H1 (cell line): ENCODE measurements around the gene TUBGCP6. TPM values are rescaled to one million over a fixed set of nuclear protein-coding genes. Genes with fewer than 3 reads are reported as not detected.

Experiments used
- CTCF ChIA-PET: fragments of 300-600 bp; sonication (Branson Sonifier 250); formaldehyde crosslinking; loops from one replicate; lab custom pipeline; 2021; ENCODE audit not compliant: partially characterized antibody; lab: Charles Lee
- POLR2A ChIA-PET: fragments of 300-600 bp; sonication (Branson Sonifier 250); formaldehyde crosslinking; loops from one replicate; lab custom pipeline; 2021; ENCODE audit warnings: inconsistent platforms; ENCODE audit not compliant: partially characterized antibody; lab: Charles Lee
- DNase-seq, 2 experiments: peaks; one replicate each; pipeline versions ENCODE4 v3.0.0 to v3.0.0-alpha.2; 2010 to 2022; ENCODE audit warnings: low spot score in 2 of 2, low read depth in 1 of 2, mixed read lengths in 1 of 2
- FAIRE-seq: peaks from 2 replicates; lab custom pipeline; 2011; peaks lifted over from hg19 to GRCh38; lab: Jason Lieb, UNC
- H2AFZ ChIP-seq: 2 replicates; pipeline ENCODE4 v1.8.1; 2012; ENCODE audit warnings: low read length, inconsistent platforms
- H2AK5ac ChIP-seq: 2 replicates; pipeline ENCODE4 v1.6.1; 2013; ENCODE audit warnings: low read depth, low read length
- H2BK120ac ChIP-seq: replicated peaks from 2 replicates; pipeline ENCODE3; 2013; ENCODE audit warnings: low read depth, low read length, inconsistent platforms
- H2BK12ac ChIP-seq: 2 replicates; pipeline ENCODE4 v1.6.1; 2013; ENCODE audit warnings: low read depth, low read length
- H2BK15ac ChIP-seq: 2 replicates; pipeline ENCODE4 v1.6.1; 2013; ENCODE audit warnings: low read length
- H2BK20ac ChIP-seq: 2 replicates; pipeline ENCODE4 v1.6.1; 2013; ENCODE audit warnings: low read length
- H2BK5ac ChIP-seq: 2 replicates; pipeline ENCODE4 v1.6.1; 2013; ENCODE audit warnings: low read depth, low read length
- H3K14ac ChIP-seq: 2 replicates; pipeline ENCODE4 v1.6.1; 2013; ENCODE audit warnings: inconsistent platforms; ENCODE audit not compliant: insufficient read length
- H3K18ac ChIP-seq: 2 replicates; pipeline ENCODE4 v1.6.1; 2013; ENCODE audit warnings: low read length; ENCODE audit errors: extremely low read depth
- H3K23ac ChIP-seq: 2 replicates; pipeline ENCODE4 v1.6.1; 2013; ENCODE audit warnings: inconsistent platforms; ENCODE audit not compliant: insufficient read length
- H3K23me2 ChIP-seq: 2 replicates; pipeline ENCODE4 v1.6.1; 2013; ENCODE audit warnings: low read depth, low read length
- H3K27ac ChIP-seq: 2 replicates; pipeline ENCODE4 v1.6.1; 2011; ENCODE audit warnings: low read depth, low read length, inconsistent platforms
- H3K27me3 ChIP-seq, 4 experiments: replicated peaks in 1 of 4; 1 replicate in 1 of 4; 2 replicates in 3 of 4; pipeline versions ENCODE4 v1.6.1 to v1.8.1; 2011 to 2013; ENCODE audit warnings: low read length in 3 of 4, mild to moderate bottlenecking in 3 of 4, inconsistent platforms in 2 of 4, mixed read lengths in 2 of 4, moderate library complexity in 1 of 4; ENCODE audit not compliant: control insufficient read depth in 3 of 4, insufficient read depth in 3 of 4; ENCODE audit errors: extremely low read depth in 1 of 4
- H3K36me3 ChIP-seq, 4 experiments: 2 replicates each; pipeline versions ENCODE4 v1.6.1 to v1.8.1; 2011 to 2013; ENCODE audit warnings: mild to moderate bottlenecking in 4 of 4, low read length in 3 of 4, moderate library complexity in 2 of 4, control low read depth in 1 of 4, inconsistent platforms in 1 of 4; ENCODE audit not compliant: insufficient read depth in 4 of 4, control insufficient read depth in 2 of 4
- H3K4ac ChIP-seq: replicated peaks from 2 replicates; pipeline ENCODE3; 2013; ENCODE audit warnings: low read length, low read depth, mixed read lengths, inconsistent platforms; ENCODE audit not compliant: insufficient read length
- H3K4me1 ChIP-seq, 4 experiments: replicated peaks in 1 of 4; 1 replicate in 1 of 4; 2 replicates in 3 of 4; pipeline versions ENCODE4 v1.6.1 to v1.8.1; 2011 to 2013; ENCODE audit warnings: low read length in 3 of 4, inconsistent platforms in 2 of 4, mixed read lengths in 1 of 4; ENCODE audit not compliant: insufficient read depth in 4 of 4, control insufficient read depth in 3 of 4
- H3K4me2 ChIP-seq, 2 experiments: 2 replicates each; pipeline versions ENCODE4 v1.6.1 to v1.8.1; 2011 to 2013; ENCODE audit warnings: low read depth in 2 of 2, low read length in 2 of 2, control low read depth in 1 of 2, inconsistent platforms in 1 of 2, mild to moderate bottlenecking in 1 of 2; ENCODE audit not compliant: insufficient read depth in 1 of 2
- H3K4me3 ChIP-seq, 4 experiments: fragments of 200-600, 300-600 bp in 1 of 4; sonication (generic), shearing (Covaris generic), sonication (Bioruptor Twin) in 1 of 4; 2 replicates each; pipeline versions ENCODE4 v1.5.1 to v1.8.1; 2011 to 2016; ENCODE audit warnings: low read length in 4 of 4, low read depth in 3 of 4, control low read depth in 2 of 4, inconsistent platforms in 2 of 4, mild to moderate bottlenecking in 2 of 4, mixed read lengths in 1 of 4, moderate library complexity in 1 of 4; ENCODE audit not compliant: insufficient read depth in 2 of 4; ENCODE audit errors: extremely low read depth in 1 of 4
- H3K56ac ChIP-seq: replicated peaks from 2 replicates; pipeline ENCODE3; 2013; ENCODE audit warnings: low read depth, mild to moderate bottlenecking, mixed read lengths, low read length, inconsistent platforms; ENCODE audit not compliant: insufficient read length
- H3K79me1 ChIP-seq: 2 replicates; pipeline ENCODE4 v1.6.1; 2013; ENCODE audit warnings: low read depth, low read length, control low read depth
- H3K79me2 ChIP-seq, 2 experiments: 2 replicates each; pipeline versions ENCODE4 v1.6.1 to v1.8.1; 2012 to 2013; ENCODE audit warnings: low read length in 2 of 2, mild to moderate bottlenecking in 2 of 2, inconsistent platforms in 1 of 2; ENCODE audit not compliant: insufficient read depth in 2 of 2, control insufficient read depth in 1 of 2
- H3K9ac ChIP-seq, 4 experiments: replicated peaks in 1 of 4; 1 replicate in 1 of 4; 2 replicates in 3 of 4; pipeline versions ENCODE4 v1.6.1 to v1.8.1; 2011 to 2013; ENCODE audit warnings: low read depth in 3 of 4, low read length in 3 of 4, control low read depth in 2 of 4, mild to moderate bottlenecking in 2 of 4, moderate library complexity in 2 of 4, inconsistent platforms in 1 of 4; ENCODE audit errors: extremely low read depth in 1 of 4
- H3K9me3 ChIP-seq, 2 experiments: 2 replicates each; pipeline versions ENCODE4 v1.6.1 to v1.8.1; 2012 to 2013; ENCODE audit warnings: mild to moderate bottlenecking in 2 of 2, moderate library complexity in 2 of 2, control low read depth in 1 of 2, inconsistent platforms in 1 of 2, low read depth in 1 of 2, low read length in 1 of 2, mixed read lengths in 1 of 2; ENCODE audit not compliant: insufficient read depth in 2 of 2
- H4K20me1 ChIP-seq, 2 experiments: replicated peaks in 1 of 2; 2 replicates each; pipeline versions ENCODE3 to v1.8.1; 2011 to 2013; ENCODE audit warnings: inconsistent platforms in 2 of 2, low read length in 2 of 2, mild to moderate bottlenecking in 1 of 2; ENCODE audit not compliant: insufficient read depth in 2 of 2, control insufficient read depth in 1 of 2
- H4K5ac ChIP-seq: 2 replicates; pipeline ENCODE4 v1.6.1; 2013; ENCODE audit warnings: low read length, low read depth, mixed read lengths, inconsistent platforms; ENCODE audit not compliant: insufficient read length
- H4K8ac ChIP-seq: 2 replicates; pipeline ENCODE4 v1.8.0; 2013; ENCODE audit warnings: mild to moderate bottlenecking, moderate library complexity, low read length, inconsistent platforms; ENCODE audit not compliant: insufficient read depth; ENCODE audit errors: extremely low read depth
- H4K91ac ChIP-seq: replicated peaks from 2 replicates; pipeline ENCODE3; 2013; ENCODE audit warnings: low read length, mixed read lengths, inconsistent platforms; ENCODE audit not compliant: insufficient read length
- CTBP2 ChIP-seq: IDR thresholded peaks from 2 replicates; pipeline ENCODE4 v1.7.0; 2011; ENCODE audit warnings: borderline replicate concordance, mild to moderate bottlenecking, moderate library complexity, mixed read lengths, low read length; ENCODE audit not compliant: insufficient read depth, insufficient read length
- PHF8 ChIP-seq: fragments of 200-600 bp; sonication (generic); conservative IDR thresholded peaks from 2 replicates; pipeline ENCODE4 v1.7.1; 2012; ENCODE audit warnings: low read depth, mild to moderate bottlenecking, inconsistent platforms, low read length, moderate library complexity
- POLR2A ChIP-seq, 2 experiments: IDR thresholded peaks; 1 replicate in 1 of 2; 2 replicates in 1 of 2; pipeline ENCODE4 v1.6.1; 2011; ENCODE audit warnings: low read depth in 2 of 2, low read length in 2 of 2, mild to moderate bottlenecking in 2 of 2; ENCODE audit errors: control extremely low read depth in 1 of 2
- WGBS, 2 experiments: shearing (Covaris generic) in 1 of 2; methylation state at CpG; one replicate each; pipeline versions ENCODE4 v1.1.6 to v1.1.7; 2013 to 2015; ENCODE audit warnings: low lambda C conversion rate in 2 of 2, mixed read lengths in 2 of 2, inconsistent platforms in 1 of 2, low coverage in 1 of 2, missing lambda C conversion rate in 1 of 2; ENCODE audit not compliant: insufficient replicate concordance in 2 of 2, insufficient coverage in 1 of 2, insufficient read length in 1 of 2; ENCODE audit errors: extremely low coverage in 1 of 2, missing lambda C conversion rate in 1 of 2; 5-methylcytosine and 5-hydroxymethylcytosine counted together
- polyA plus RNA-seq, 7 experiments: library from polyadenylated mRNA; depleted of rRNA in 3 of 7; stranded (reverse) in 5 of 7; unstranded in 2 of 7; fragments of >200 nt in 5 of 7; fragments of 200-250 nt in 2 of 7; gene quantifications; 1 replicate in 5 of 7; 2 replicates in 1 of 7; 4 replicates in 1 of 7; pipeline versions ENCODE4 v1.2.1 to v1.2.3, GENCODE V29; 2011 to 2013; ENCODE audit warnings: missing spikeins in 2 of 7, mixed read lengths in 2 of 7
- total RNA-seq: library from RNA; stranded (reverse); fragmentation: NEBNext Ultra II Directional; extraction: Animal tissue kit (Norgen Biotek cat#: 25700); gene quantifications from 2 replicates; pipeline ENCODE4 v1.2.1, GENCODE V29; 2021

The TUBGCP6 gene
- total and polyA plus RNA-seq, 2 of the 8 experiments (the other 6 are each of a cell fraction or from before 2014, with no cell fraction given) = 24.2 to 24.7 TPM

GRCh38 chr22:50186181-50186714 lies 58.6 kb downstream of the TUBGCP6 start:
- Histone ChIP-seq H4K8ac (0 out of 2 replicates have a peak overlapping the region, but pooled peaks have one; percentile 3), H3K23ac (no peak overlapping the region), H3K79me1 (peaks cover 8% of the 10 kb centered on the region; the same call in 1 of the 2 replicates), H2BK20ac (no peak overlapping the region), H2BK12ac (no peak overlapping the region), H3K79me2 (peaks cover 0 to 10% of the 10 kb centered on the region in 2 experiments; a peak in 1 of 4 replicates), H3K9me3 (no peaks in the 10 kb centered on the region), H2BK15ac (no peak overlapping the region), H3K27ac (no peak overlapping the region), H3K36me3 (no peaks in the 10 kb centered on the region), H4K5ac (no peak overlapping the region), H3K4ac (no peak overlapping the region), H3K23me2 (peaks cover 8% of the 10 kb centered on the region; the same call in 1 of the 2 replicates), H2BK120ac (no peak overlapping the region), H3K14ac (no peak overlapping the region), H3K56ac (no peak overlapping the region), H4K91ac (no peak overlapping the region), H3K4me1 (peaks cover 2 to 32% (median 17%) of the 10 kb centered on the region in 4 experiments; a peak in 6 of 7 replicates), H2BK5ac (no peak overlapping the region), H3K9ac (peak overlapping the region in 1 of 4 experiments; percentile 83; a peak in 1 of 7 replicates), H2AFZ (no peak overlapping the region), H3K4me3 (peak overlapping the region; percentile 43 to 78 (median 45)), H3K18ac (no peak overlapping the region; the same call in 1 of the 2 replicates), H3K4me2 (peak overlapping the region; percentile 70 to 90), H2AK5ac (no peak overlapping the region), H3K27me3 (peaks cover 0 to 13% (median 5%) of the 10 kb centered on the region in 4 experiments; a peak in 3 of 7 replicates), H4K20me1 (peaks cover 17 to 25% of the 10 kb centered on the region in 2 experiments)
- TF ChIP-seq POLR2A (IDR thresholded peaks at IDR 0.05; ENCODE audit: control extremely low read depth in 1 of 2, low read depth in 2 of 2, low read length in 2 of 2) (no peak), CTBP2 (no peak), PHF8 (0 out of 2 replicates have a peak, but pooled peaks have one; percentile 10)
- no peak for DNase-seq
- ChIA-PET POLR2A (interaction anchor here (1.9 kb wide), 1 partner anchor 39 kb away, joined by 5 read pairs; no protein-coding TSS in a partner anchor), CTCF (interaction anchor here (0.9 to 1.5 kb wide), 2 partner anchors 43 to 52 kb away, joined by 3 read pairs; no protein-coding TSS in a partner anchor)
- WGBS, 2 experiments = 8% methylated on average over 4 of the region's 47 CpGs; no CpG with 5 or more reads in 1 of the 2 experiments
- no peak for FAIRE-seq
